CD4-positive, alpha-beta T cell (primary cell): ENCODE data around the gene SLC4A2. TPM values are rescaled to one million over a fixed set of nuclear protein-coding genes. Genes with fewer than 3 reads are reported as not detected.

Experiments used
- ATAC-seq: fragments of 200-7000 bp; cut with Tn5 transposase; one replicate; pipeline ENCODE4 v1.10.0; 2022; ENCODE audit warnings: mild to moderate bottlenecking; ENCODE audit not compliant: poor library complexity
- CTCF ChIA-PET: fragments of 350-600 bp; sonication (Branson Sonifier 250); formaldehyde crosslinking; loops from one replicate; lab custom pipeline; 2021; ENCODE audit warnings: antibody characterized with exemption, inconsistent platforms; lab: Charles Lee
- POLR2A ChIA-PET: fragments of 350-600 bp; sonication (Branson Sonifier 250); formaldehyde crosslinking; loops from one replicate; lab custom pipeline; 2021; ENCODE audit warnings: antibody characterized with exemption, inconsistent platforms; lab: Charles Lee
- DNase-seq, 14 experiments: peaks; one replicate each; pipeline ENCODE4 v3.0.0-alpha.2; 2013 to 2020; ENCODE audit warnings: mixed read lengths in 2 of 14
- H3K27ac ChIP-seq, 2 donors: one replicate each; pipeline versions ENCODE4 v1.5.1 to v1.7.0; 2013; ENCODE audit warnings: low read length in 2 of 2, low read depth in 1 of 2, mild to moderate bottlenecking in 1 of 2
- H3K27me3 ChIP-seq, 2 experiments: 1 replicate in 1 of 2; 2 replicates in 1 of 2; pipeline versions ENCODE4 v1.6.1 to v1.7.0; 2013; ENCODE audit warnings: low read length in 2 of 2, control low read depth in 1 of 2, mild to moderate bottlenecking in 1 of 2, moderate library complexity in 1 of 2; ENCODE audit not compliant: insufficient read depth in 2 of 2, control insufficient read depth in 1 of 2
- H3K36me3 ChIP-seq: one replicate; pipeline ENCODE4 v1.6.1; 2013; ENCODE audit warnings: low read length, control low read depth; ENCODE audit not compliant: insufficient read depth
- H3K4me1 ChIP-seq: one replicate; pipeline ENCODE4 v1.6.1; 2013; ENCODE audit warnings: low read length, control low read depth; ENCODE audit not compliant: insufficient read depth
- H3K4me3 ChIP-seq: one replicate; pipeline ENCODE4 v1.5.1; 2013; ENCODE audit warnings: mild to moderate bottlenecking, low read length, moderate library complexity
- H3K9me3 ChIP-seq, 2 experiments: 1 replicate in 1 of 2; 2 replicates in 1 of 2; pipeline versions ENCODE4 v1.6.1 to v1.7.0; 2013; ENCODE audit warnings: low read length in 2 of 2, mild to moderate bottlenecking in 2 of 2, control low read depth in 1 of 2, moderate library complexity in 1 of 2; ENCODE audit not compliant: control insufficient read depth in 1 of 2, insufficient read depth in 1 of 2
- H3K27ac Mint-ChIP-seq: one replicate; pipeline ENCODE4 v1.8.0; 2020; ENCODE audit warnings: mixed read lengths
- H3K27me3 Mint-ChIP-seq: one replicate; pipeline ENCODE4 v1.8.0; 2021; ENCODE audit warnings: mixed read lengths
- H3K36me3 Mint-ChIP-seq: one replicate; pipeline ENCODE4 v1.8.0; 2021; ENCODE audit warnings: low read depth, mixed read lengths
- H3K4me1 Mint-ChIP-seq: one replicate; pipeline ENCODE4 v1.8.0; 2021; ENCODE audit warnings: low read depth, mixed read lengths
- H3K4me3 Mint-ChIP-seq: one replicate; pipeline ENCODE4 v1.8.0; 2020; ENCODE audit warnings: mild to moderate bottlenecking, mixed read lengths
- H3K9me3 Mint-ChIP-seq: one replicate; pipeline ENCODE4 v1.8.0; 2020; ENCODE audit warnings: mixed read lengths
- CTCF ChIP-seq: fragments of 200-600 bp; IDR thresholded peaks from one replicate; pipeline ENCODE4 v1.8.0; 2022; ENCODE audit warnings: antibody characterized with exemption, mild to moderate bottlenecking
- intact Hi-C, 2 experiments: fragments of 100-400 bp; cut with DNase I in 1 of 2; cut with micrococcal nuclease in 1 of 2; formaldehyde crosslinking; loops; one replicate each; pipeline versions ENCODE4 v1.15.1 to v1.9.0; 2023 to 2025; cut with DNase I, micrococcal nuclease
- total RNA-seq, 174 experiments: library from RNA in 2 of 174; stranded (reverse) in 2 of 174; gene quantifications; one replicate each; pipeline ENCODE4 v1.2.3 and lab custom pipeline; 2021 to 2026

Gene SLC4A2
- total RNA-seq, 2 experiments from 2014 or later = 27.1 to 31.4 TPM

GRCh38 chr7:151082141-151083070, 23.0 kb downstream of the SLC4A2 start:
- no peak for TF ChIP-seq CTCF
- Mint-ChIP-seq H3K9me3 (no peaks in the 10 kb centered on the region), H3K27me3 (peaks cover 4% of the 10 kb centered on the region), H3K36me3 (peaks cover 18% of the 10 kb centered on the region), H3K4me1 (peaks cover 48% of the 10 kb centered on the region), H3K4me3 (peak overlapping the region; percentile 90), H3K27ac (peak overlapping the region; percentile 85)
- intact Hi-C loops = loop anchor here (1.0 to 10.0 kb wide), 5 partner anchors 24 to 1370 kb away; partner anchors contain the start of genes ABCB8 (in 1 of the 2), KCNH2 (in 1 of the 2) and ZNF862 (in 1 of the 2)
- H3K36me3 ChIP-seq = peaks cover 5% of the 10 kb centered on the region
- peak in 1 of 14 experiments; percentile 43 for DNase-seq
- ChIA-PET CTCF (interaction anchor here (0.7 to 2.6 kb wide), 5 partner anchors 22 to 120 kb away, joined by 3 to 11 read pairs (median 6); partner anchors contain the start of gene ABCB8), POLR2A (interaction anchor here (0.6 to 1.6 kb wide), 3 partner anchors 25 to 65 kb away, joined by 4 to 8 read pairs (median 5); partner anchors contain the start of genes ABCB8 and CDK5)
- H3K9me3 ChIP-seq = no peaks in the 10 kb centered on the region
- H3K4me3 ChIP-seq = peak overlapping the region; percentile 79
- ATAC-seq = no peak
- peak overlapping the region; percentile 63 to 80 for H3K27ac ChIP-seq
- H3K4me1 ChIP-seq = peaks cover 63% of the 10 kb centered on the region
- H3K27me3 ChIP-seq = no peaks in the 10 kb centered on the region

- POLR2A ChIA-PET = interaction anchor here (0.6 to 1.6 kb wide), 4 partner anchors 24 to 65 kb away, joined by 3 to 8 read pairs (median 4); partner anchors contain the start of genes ABCB8, CDK5 and SLC4A2
- no peaks in the 10 kb centered on the region for H3K9me3 Mint-ChIP-seq
- intact Hi-C loops = loop anchor here (1.0 to 10.0 kb wide), 5 partner anchors 25 to 1371 kb away; partner anchors contain the start of genes ABCB8 (in 1 of the 2), KCNH2 (in 1 of the 2) and ZNF862 (in 1 of the 2)
- H3K27ac Mint-ChIP-seq = peak within 1 kb of the TSS; percentile 85
- peaks cover 18% of the 10 kb centered on the region for H3K36me3 Mint-ChIP-seq
- peaks cover 4% of the 10 kb centered on the region for H3K27me3 Mint-ChIP-seq
- peaks cover 72% of the 10 kb centered on the region for H3K4me1 ChIP-seq
- H3K27ac ChIP-seq = peak within 1 kb of the TSS; percentile 63 to 80
- peak within 1 kb of the TSS; percentile 79 for H3K4me3 ChIP-seq
- TF ChIP-seq CTCF = no peak
- H3K9me3 ChIP-seq = peaks cover 0 to 3% of the 10 kb centered on the region in 2 experiments
- ATAC-seq (peak; percentile 66), DNase-seq (peak; percentile 72 to 95 (median 84))
- H3K4me3 Mint-ChIP-seq = peak within 1 kb of the TSS; percentile 90
- CTCF ChIA-PET = interaction anchor here (0.7 to 2.6 kb wide), 8 partner anchors 23 to 120 kb away, joined by 3 to 11 read pairs (median 4); partner anchors contain the start of gene ABCB8
- H3K36me3 ChIP-seq = peaks cover 5% of the 10 kb centered on the region
- H3K27me3 ChIP-seq = no peaks in the 10 kb centered on the region
- H3K4me1 Mint-ChIP-seq = peaks cover 48% of the 10 kb centered on the region
These were observed 23.9 kb downstream of the SLC4A2 start, which contains the start of gene TMUB1 for GRCh38 chr7:151083071-151083823. TMUB1 (minus strand) TSS chr7:151083493; CDS start chr7:151082563, 930 bp downstream.
